Measurements from ENCODE around the gene TEX12.

GRCh38 chr11:112127056-112127455 lies 40.1 kb upstream of the TEX12 start:
- TF ChIP-seq CREB5 (CRISPR knock-in tag; IDR thresholded peaks at IDR 0.05), result no peak
- TF ChIP-seq USF2 (CRISPR knock-in tag; IDR thresholded peaks at IDR 0.05), result no peak
- TF ChIP-seq RBM14 (IDR thresholded peaks at IDR 0.05; ENCODE audit: borderline replicate concordance, insufficient read depth, low read depth, low read length), result no peak
- TF ChIP-seq SMARCA5 (IDR thresholded peaks at IDR 0.05), result no peak
- TF ChIP-seq IRF9 (tag; IDR thresholded peaks at IDR 0.05), result no peak
- no peak for TF ChIP-seq MCM5 (IDR thresholded peaks at IDR 0.05; ENCODE audit: low read depth)
- TF ChIP-seq XRCC3 (IDR thresholded peaks at IDR 0.05), result no peak
- no peak for TF ChIP-seq ZNF324 (CRISPR knock-in tag; IDR thresholded peaks at IDR 0.05)

All from K562 (cell line).